Right lobe of liver (tissue), 6 donors: Measurements from ENCODE around the gene MIEF1. TPM values are rescaled to one million over a fixed set of nuclear protein-coding genes. Genes with fewer than 3 reads are reported as not detected.

Experiments
- ATAC-seq, 4 donors: fragments of 200-7000 bp; cut with Tn5 transposase; one replicate each; pipeline ENCODE4 v1.9.1; 2020; ENCODE audit warnings: mild to moderate bottlenecking in 4 of 4, moderate library complexity in 4 of 4
- DNase-seq, 3 donors: peaks; one replicate each; pipeline ENCODE4 v3.0.0-alpha.2; 2020
- H3K27ac ChIP-seq, 3 donors: fragments of 200-600 bp; one replicate each; pipeline ENCODE4 v1.8.0; 2022
- H3K27me3 ChIP-seq, 2 donors: fragments of 200-600 bp; one replicate each; pipeline ENCODE4 v1.8.0; 2022
- H3K36me3 ChIP-seq, 4 donors: fragments of 200-600 bp; sonication (generic) in 1 of 4; one replicate each; pipeline versions ENCODE4 v1.5.1 to v1.8.0; 2017 to 2022; ENCODE audit warnings: control low read depth in 1 of 4
- H3K4me1 ChIP-seq, 4 donors: fragments of 200-600 bp; sonication (generic) in 1 of 4; one replicate each; pipeline versions ENCODE4 v1.5.1 to v1.8.0; 2017 to 2022; ENCODE audit warnings: control low read depth in 1 of 4
- H3K4me3 ChIP-seq, 3 donors: fragments of 200-600 bp; one replicate each; pipeline ENCODE4 v1.8.0; 2022
- H3K9me3 ChIP-seq, 4 donors: fragments of 200-600 bp; sonication (generic) in 1 of 4; one replicate each; pipeline versions ENCODE4 v1.5.1 to v1.8.0; 2017 to 2022; ENCODE audit warnings: control low read depth in 1 of 4
- CTCF ChIP-seq, 4 donors: fragments of 200-600 bp in 3 of 4; fragments of 450-650 bp in 1 of 4; IDR thresholded peaks; one replicate each; pipeline versions ENCODE4 v1.5.1 to v1.8.0; 2016 to 2022; ENCODE audit warnings: antibody characterized with exemption in 4 of 4, mild to moderate bottlenecking in 2 of 4
- POLR2A ChIP-seq: fragments of 450-650 bp; IDR thresholded peaks from one replicate; pipeline ENCODE4 v1.6.1; 2017; ENCODE audit warnings: antibody characterized with exemption, mild to moderate bottlenecking
- WGBS: methylation state at CpG from one replicate; pipeline ENCODE4 v1.1.6; 2018; ENCODE audit warnings: low coverage, low lambda C conversion rate; ENCODE audit not compliant: insufficient coverage; ENCODE audit errors: missing lambda C conversion rate; 5-methylcytosine and 5-hydroxymethylcytosine counted together
- intact Hi-C, 2 donors: fragments of 100-400 bp; cut with DNase I; formaldehyde crosslinking; loops; one replicate each; pipeline versions ENCODE4 v1.11.2 to v1.14.1; 2022
- total RNA-seq, 6 experiments: library from RNA; depleted of rRNA in 2 of 6; stranded (reverse); fragments of >200 nt in 2 of 6; fragmentation: NEBNext Ultra II Directional in 3 of 6; extraction: Animal tissue kit (Norgen Biotek cat#: 25700) in 3 of 6; gene quantifications; one replicate each; pipeline versions ENCODE4 v1.1.0 to v1.2.4, GENCODE V29; 2016 to 2023
- donor health status: DM: no; HTN: yes; CAD: no.
- donor health status: DM: no; HTN: no; CAD: no.
- donor health status: DM: no; HTN: no; CAD: no.
- donor health status: DM: no; HTN: yes; CAD: no.
- donor health status: DM: no; HTN: yes; CAD: no.

The MIEF1 gene
- total RNA-seq, 6 experiments from 2014 or later = 17.4 to 24.4 (median 21.5) TPM

- Histone ChIP-seq H3K36me3 (no peaks in the 10 kb centered on the region), H3K27me3 (no peaks in the 10 kb centered on the region), H3K9me3 (no peaks in the 10 kb centered on the region), H3K4me3 (no peak overlapping the region), H3K27ac (no peak overlapping the region), H3K4me1 (no peaks in the 10 kb centered on the region)
- intact Hi-C loops = no loop called here
- no peak for ATAC-seq
- peak in 1 of 3 donors; percentile 46 for DNase-seq
- no peak for TF ChIP-seq POLR2A
- no peak for TF ChIP-seq CTCF (IDR thresholded peaks at IDR 0.05)
- 72% methylated on average over 12 of the region's 45 CpGs for WGBS
Observed at GRCh38 chr22:39486951-39487825, 14.9 kb upstream of the MIEF1 start.

GRCh38 chr22:39487826-39488520 is 14.1 kb upstream of the MIEF1 start:
- DNase-seq (peak in 1 of 3 donors; percentile 55), ATAC-seq (no peak)
- Histone ChIP-seq H3K9me3 (no peaks in the 10 kb centered on the region), H3K27me3 (no peaks in the 10 kb centered on the region), H3K4me3 (no peak overlapping the region), H3K27ac (no peak overlapping the region), H3K4me1 (no peaks in the 10 kb centered on the region), H3K36me3 (no peaks in the 10 kb centered on the region)
- intact Hi-C loops = no loop called here
- TF ChIP-seq POLR2A (no peak), CTCF (IDR thresholded peaks at IDR 0.05) (no peak)
- WGBS = 92% methylated on average over 5 of the region's 70 CpGs

- TF ChIP-seq CTCF (IDR thresholded peaks at IDR 0.05) (no peak), POLR2A (no peak)
- Histone ChIP-seq H3K27me3 (no peaks in the 10 kb centered on the region), H3K4me1 (no peaks in the 10 kb centered on the region), H3K4me3 (no peak overlapping the region), H3K27ac (no peak overlapping the region), H3K9me3 (no peaks in the 10 kb centered on the region), H3K36me3 (no peaks in the 10 kb centered on the region)
- ATAC-seq (no peak), DNase-seq (no peak)
- intact Hi-C loops = no loop called here
- no CpG with 5 or more reads among the region's 39 CpGs for WGBS
Observed at GRCh38 chr22:39488563-39489083, 13.5 kb upstream of the MIEF1 start.

GRCh38 chr22:39489094-39490068 is 12.7 kb upstream of the MIEF1 start:
- DNase-seq = no peak
- Histone ChIP-seq H3K9me3 (no peaks in the 10 kb centered on the region), H3K27ac (no peak overlapping the region), H3K4me3 (no peak overlapping the region), H3K27me3 (no peaks in the 10 kb centered on the region), H3K36me3 (no peaks in the 10 kb centered on the region), H3K4me1 (no peaks in the 10 kb centered on the region)
- intact Hi-C loops = loop anchor here in 1 of 2 donors (5.0 kb wide), 1 partner anchor 38 kb away; no protein-coding TSS in a partner anchor
- peak in 3 of 4 donors; percentile 5 to 34 (median 9) for ATAC-seq
- TF ChIP-seq POLR2A (no peak), CTCF (IDR thresholded peaks at IDR 0.05) (no peak)
- 68% methylated on average over 11 of the region's 17 CpGs for WGBS
